B cell (primary cell): ENCODE results near the gene SMPD3. TPM values are rescaled to one million over a fixed set of nuclear protein-coding genes. Genes with fewer than 3 reads are reported as not detected.

Experiments
- ATAC-seq: fragments of 200-7000 bp; cut with Tn5 transposase; one replicate; pipeline ENCODE4 v1.10.0; 2021; ENCODE audit warnings: low read depth, mild to moderate bottlenecking, moderate number of reproducible peaks, moderate library complexity
- CTCF ChIA-PET: fragments of 350-600 bp; sonication (Branson Sonifier 250); formaldehyde crosslinking; loops from one replicate; lab custom pipeline; 2021; ENCODE audit warnings: antibody characterized with exemption, inconsistent platforms; lab: Charles Lee
- POLR2A ChIA-PET: fragments of 350-600 bp; sonication (Branson Sonifier 250); formaldehyde crosslinking; loops from one replicate; lab custom pipeline; 2021; ENCODE audit warnings: antibody characterized with exemption; lab: Charles Lee
- DNase-seq: peaks from one replicate; pipeline ENCODE4 v3.0.0; 2013
- H2AFZ ChIP-seq: 2 replicates; pipeline ENCODE4 v1.6.1; 2012; ENCODE audit warnings: mild to moderate bottlenecking, low read depth, low read length; ENCODE audit not compliant: insufficient read depth, poor library complexity, severe bottlenecking
- H3K27ac ChIP-seq, 2 donors: 1 replicate in 1 of 2; 2 replicates in 1 of 2; pipeline ENCODE4 v1.5.1; 2012 to 2013; ENCODE audit warnings: low read length in 2 of 2, mild to moderate bottlenecking in 2 of 2, moderate library complexity in 1 of 2
- H3K27me3 ChIP-seq, 4 experiments: fragments of 200-600 bp in 1 of 4; sonication (generic) in 1 of 4; replicated peaks in 1 of 4; 1 replicate in 2 of 4; 2 replicates in 2 of 4; pipeline versions ENCODE4 v1.6.1 to v1.7.0; 2013 to 2016; ENCODE audit warnings: low read length in 3 of 4, mild to moderate bottlenecking in 2 of 4, mixed read lengths in 1 of 4, moderate library complexity in 1 of 4; ENCODE audit not compliant: insufficient read depth in 4 of 4, control insufficient read depth in 3 of 4; ENCODE audit errors: control extremely low read depth in 1 of 4
- H3K36me3 ChIP-seq, 2 experiments: replicated peaks in 1 of 2; 1 replicate in 1 of 2; 2 replicates in 1 of 2; pipeline versions ENCODE4 v1.6.1 to v1.7.1; 2013; ENCODE audit warnings: low read length in 1 of 2; ENCODE audit not compliant: insufficient read depth in 2 of 2, control insufficient read depth in 1 of 2; ENCODE audit errors: control extremely low read depth in 1 of 2, extremely low read depth in 1 of 2
- H3K4me1 ChIP-seq, 2 donors: fragments of 200-600 bp in 1 of 2; sonication (generic) in 1 of 2; 1 replicate in 1 of 2; 2 replicates in 1 of 2; pipeline versions ENCODE4 v1.5.1 to v1.6.1; 2013 to 2017; ENCODE audit warnings: low read length in 2 of 2; ENCODE audit not compliant: control insufficient read depth in 2 of 2, insufficient read depth in 2 of 2
- H3K4me2 ChIP-seq: replicated peaks from 2 replicates; pipeline ENCODE3; 2012; ENCODE audit warnings: mild to moderate bottlenecking, low read depth, low read length; ENCODE audit not compliant: poor library complexity, severe bottlenecking
- H3K4me3 ChIP-seq, 5 experiments: fragments of 200-600 bp in 1 of 5; sonication (generic) in 1 of 5; 1 replicate in 3 of 5; 2 replicates in 2 of 5; pipeline versions ENCODE4 v1.5.1 to v1.7.0; 2011 to 2016; ENCODE audit warnings: low read length in 4 of 5, mild to moderate bottlenecking in 4 of 5, low read depth in 2 of 5, control low read depth in 1 of 5, moderate library complexity in 1 of 5; ENCODE audit not compliant: insufficient read depth in 1 of 5; ENCODE audit errors: control extremely low read depth in 1 of 5, extremely low read depth in 1 of 5
- H3K79me2 ChIP-seq: fragments of 200-600 bp; sonication (generic); one replicate; pipeline ENCODE4 v1.6.0; 2016; ENCODE audit warnings: low read length; ENCODE audit not compliant: control insufficient read depth, insufficient read depth
- H3K9ac ChIP-seq: fragments of 200-600 bp; sonication (generic); 2 replicates; pipeline ENCODE4 v1.6.1; 2017; ENCODE audit warnings: mild to moderate bottlenecking, low read length, moderate library complexity
- H3K9me3 ChIP-seq, 3 donors: one replicate each; pipeline versions ENCODE4 v1.6.1 to v1.7.1; 2013; ENCODE audit warnings: low read length in 2 of 3; ENCODE audit not compliant: control insufficient read depth in 2 of 3, insufficient read depth in 1 of 3; ENCODE audit errors: control extremely low read depth in 1 of 3
- H4K20me1 ChIP-seq: 2 replicates; pipeline ENCODE4 v1.6.0; 2012; ENCODE audit warnings: mild to moderate bottlenecking, low read length; ENCODE audit not compliant: insufficient read depth, control insufficient read depth, poor library complexity, severe bottlenecking
- H3K27ac Mint-ChIP-seq: one replicate; pipeline ENCODE4 v1.8.0; 2021; ENCODE audit warnings: mixed read lengths
- H3K27me3 Mint-ChIP-seq: one replicate; pipeline ENCODE4 v1.8.0; 2021; ENCODE audit warnings: mixed read lengths
- H3K4me1 Mint-ChIP-seq: one replicate; pipeline ENCODE4 v1.8.0; 2021; ENCODE audit warnings: mixed read lengths
- H3K4me3 Mint-ChIP-seq: one replicate; pipeline ENCODE4 v1.8.0; 2021; ENCODE audit warnings: mixed read lengths
- H3K9me3 Mint-ChIP-seq: one replicate; pipeline ENCODE4 v1.8.0; 2022; ENCODE audit warnings: mixed read lengths; ENCODE audit not compliant: insufficient read depth
- CTCF ChIP-seq: fragments of 200-600 bp; IDR thresholded peaks from one replicate; pipeline ENCODE4 v1.8.0; 2022; ENCODE audit warnings: antibody characterized with exemption, mild to moderate bottlenecking
- EZH2 ChIP-seq: IDR thresholded peaks from 2 replicates; pipeline ENCODE4 v1.6.1; 2012; ENCODE audit warnings: borderline replicate concordance, low read depth, mild to moderate bottlenecking, moderate library complexity, low read length; ENCODE audit not compliant: insufficient read depth, poor library complexity, severe bottlenecking
- WGBS: methylation state at CpG from one replicate; pipeline ENCODE4 v1.1.5; 2013; ENCODE audit warnings: missing lambda C conversion rate; ENCODE audit not compliant: insufficient coverage; 5-methylcytosine and 5-hydroxymethylcytosine counted together
- intact Hi-C: fragments of 100-400 bp; cut with micrococcal nuclease; formaldehyde crosslinking; loops from one replicate; pipeline ENCODE4 v1.10.0; 2022
- polyA plus RNA-seq: library from polyadenylated mRNA; depleted of rRNA; stranded (reverse); fragments of >200 nt; gene quantifications from 2 replicates; pipeline ENCODE4 v1.2.3, GENCODE V29; 2012
- total RNA-seq, 2 donors: library from RNA; stranded (reverse); fragments of 120-200 nt in 1 of 2; gene quantifications; 1 replicate in 1 of 2; 2 replicates in 1 of 2; pipeline versions ENCODE4 v1.2.3 to v1.2.4, GENCODE V29; 2013 to 2022

SMPD3 gene
- total and polyA plus RNA-seq, 2 donors (not counting 1 experiment from before 2014, with no cell fraction given) = 1.2 to 2.8 TPM

GRCh38 chr16:68452176-68452575 is 3.9 kb upstream of the SMPD3 start:
- H4K20me1 ChIP-seq = no peaks in the 10 kb centered on the region
- H3K27ac Mint-ChIP-seq = no peak overlapping the region
- H3K9ac ChIP-seq = no peak overlapping the region
- no peaks in the 10 kb centered on the region for H3K27me3 ChIP-seq
- no peak overlapping the region for H3K27ac ChIP-seq
- TF ChIP-seq CTCF (no peak), EZH2 (no peak)
- DNase-seq = no peak
- H3K4me3 Mint-ChIP-seq = no peak overlapping the region
- no peak overlapping the region for H3K4me2 ChIP-seq
- 83% methylated on average over 1 of the region's 1 CpG for WGBS
- no peak for ATAC-seq
- H3K27me3 Mint-ChIP-seq = no peaks in the 10 kb centered on the region
- ChIA-PET POLR2A (no interaction called here), CTCF (interaction anchor here (1.2 kb wide), 1 partner anchor 15 kb away, joined by 3 read pairs; no protein-coding TSS in a partner anchor)
- H3K9me3 ChIP-seq = peaks cover 0 to 9% (median 0%) of the 10 kb centered on the region in 3 donors
- H3K79me2 ChIP-seq = no peaks in the 10 kb centered on the region
- H3K4me3 ChIP-seq = no peak overlapping the region
- H3K4me1 Mint-ChIP-seq = peaks cover 14% of the 10 kb centered on the region
- H3K9me3 Mint-ChIP-seq = no peaks in the 10 kb centered on the region
- H3K4me1 ChIP-seq = peaks cover 13 to 18% of the 10 kb centered on the region in 2 donors
- no peaks in the 10 kb centered on the region for H3K36me3 ChIP-seq
- no peak overlapping the region for H2AFZ ChIP-seq
- intact Hi-C loops = no loop called here

GRCh38 chr16:68451676-68452075 is 3.4 kb upstream of the SMPD3 start:
- H3K27me3 Mint-ChIP-seq = no peaks in the 10 kb centered on the region
- TF ChIP-seq CTCF = no peak
- TF ChIP-seq EZH2 = no peak
- H3K27me3 ChIP-seq = peaks cover 0 to 1% (median under 1%) of the 10 kb centered on the region in 4 experiments
- peaks cover 14% of the 10 kb centered on the region for H3K4me1 Mint-ChIP-seq
- ChIA-PET CTCF (interaction anchor here (1.7 kb wide), 2 partner anchors 19 to 69 kb away, joined by 3 to 6 read pairs; no protein-coding TSS in a partner anchor), POLR2A (no interaction called here)
- no peaks in the 10 kb centered on the region for H3K9me3 Mint-ChIP-seq
- H3K27ac Mint-ChIP-seq = no peak overlapping the region
- no peak overlapping the region for H3K27ac ChIP-seq
- no peak for DNase-seq
- H2AFZ ChIP-seq = no peak overlapping the region
- H3K9me3 ChIP-seq = peaks cover 0 to 10% (median 0%) of the 10 kb centered on the region in 3 donors
- H3K4me1 ChIP-seq = peaks cover 16 to 20% of the 10 kb centered on the region in 2 donors
- intact Hi-C loops = no loop called here
- no peaks in the 10 kb centered on the region for H3K79me2 ChIP-seq
- no peak overlapping the region for H3K4me3 ChIP-seq
- no peak overlapping the region for H3K4me3 Mint-ChIP-seq
- ATAC-seq = no peak
- H4K20me1 ChIP-seq = no peaks in the 10 kb centered on the region
- WGBS = no CpG with 5 or more reads among the region's 1 CpG
- no peak overlapping the region for H3K4me2 ChIP-seq
- no peak overlapping the region for H3K9ac ChIP-seq
- H3K36me3 ChIP-seq = no peaks in the 10 kb centered on the region
